ENCODE measurements around the gene ANKRD55.

The ANKRD55 gene

GRCh38 chr5:56072863-56073766 lies 160.0 kb downstream of the ANKRD55 start:
- DNase-seq, result no peak

GRCh38 chr5:56071470-56071869 lies 161.7 kb downstream of the ANKRD55 start:
- no peak for DNase-seq

GRCh38 chr5:56070851-56071465 lies 162.2 kb downstream of the ANKRD55 start:
- DNase-seq, result no peak

- DNase-seq, result no peak
Observed at GRCh38 chr5:56069652-56070226, 163.4 kb downstream of the ANKRD55 start.

- no peak for DNase-seq
Observed at GRCh38 chr5:56066931-56067450, 166.1 kb downstream of the ANKRD55 start.

GRCh38 chr5:56064984-56065383 lies 168.1 kb downstream of the ANKRD55 start:
- DNase-seq, result no peak

- no peak for DNase-seq
Observed at GRCh38 chr5:56060276-56061110, 172.6 kb downstream of the ANKRD55 start.

GRCh38 chr5:56059854-56060253 lies 173.3 kb downstream of the ANKRD55 start:
- no peak for DNase-seq

GRCh38 chr5:56056875-56057274 lies 176.3 kb downstream of the ANKRD55 start:
- no peak for DNase-seq

- DNase-seq, result no peak
Observed at GRCh38 chr5:56055859-56056258, 177.3 kb downstream of the ANKRD55 start.

GRCh38 chr5:56055287-56055686 lies 177.8 kb downstream of the ANKRD55 start:
- DNase-seq, result no peak

GRCh38 chr5:56054666-56055065 lies 178.5 kb downstream of the ANKRD55 start:
- DNase-seq, result no peak

- no peak for DNase-seq
Observed at GRCh38 chr5:56053363-56053762, 179.8 kb downstream of the ANKRD55 start.

GRCh38 chr5:56052735-56053134 lies 180.4 kb downstream of the ANKRD55 start:
- DNase-seq, result no peak

- no peak for DNase-seq
Observed at GRCh38 chr5:56050551-56051255, 182.4 kb downstream of the ANKRD55 start.
